Hepatocyte (in vitro differentiated cells): Measurements from ENCODE around the gene MRPL3. TPM values are rescaled to one million over a fixed set of nuclear protein-coding genes. Genes with fewer than 3 reads are reported as not detected.

Source experiments
- DNase-seq: peaks from one replicate; pipeline ENCODE4 v3.0.0-alpha.2; 2016; ENCODE audit warnings: low spot score
- H2AFZ ChIP-seq: fragments of 200-600 bp; sonication (generic); 2 replicates; pipeline ENCODE4 v1.6.0; 2016; ENCODE audit warnings: antibody characterized with exemption, mild to moderate bottlenecking
- H3K27ac ChIP-seq: fragments of 200-600 bp; sonication (generic); 2 replicates; pipeline ENCODE4 v1.5.1; 2016; ENCODE audit warnings: mild to moderate bottlenecking
- H3K27me3 ChIP-seq: fragments of 200-600 bp; sonication (generic); 2 replicates; pipeline ENCODE4 v1.6.1; 2016
- H3K36me3 ChIP-seq: fragments of 200-600 bp; sonication (generic); replicated peaks from 2 replicates; pipeline ENCODE4 v1.5.1; 2016; ENCODE audit warnings: low read depth; ENCODE audit not compliant: insufficient read depth
- H3K4me1 ChIP-seq: fragments of 200-600 bp; sonication (generic); 2 replicates; pipeline ENCODE4 v1.5.1; 2016; ENCODE audit warnings: mild to moderate bottlenecking, moderate library complexity; ENCODE audit not compliant: insufficient read depth
- H3K4me2 ChIP-seq: fragments of 200-600 bp; sonication (generic); 2 replicates; pipeline ENCODE4 v1.6.0; 2016
- H3K4me3 ChIP-seq: fragments of 200-600 bp; sonication (generic); 2 replicates; pipeline ENCODE4 v1.5.1; 2016; ENCODE audit warnings: mild to moderate bottlenecking
- H3K79me2 ChIP-seq: fragments of 200-600 bp; sonication (generic); 2 replicates; pipeline ENCODE4 v1.6.0; 2017; ENCODE audit warnings: mild to moderate bottlenecking
- H3K9me2 ChIP-seq: fragments of 200-600 bp; sonication (generic); replicated peaks from 2 replicates; pipeline ENCODE4 v1.6.0; 2017; ENCODE audit warnings: mild to moderate bottlenecking; ENCODE audit not compliant: insufficient read depth
- H3K9me3 ChIP-seq: fragments of 200-600 bp; sonication (generic); 2 replicates; pipeline ENCODE4 v1.5.1; 2016; ENCODE audit warnings: low read depth, mild to moderate bottlenecking
- H4K20me1 ChIP-seq: fragments of 200-600 bp; sonication (generic); 2 replicates; pipeline ENCODE4 v1.6.0; 2016; ENCODE audit warnings: mild to moderate bottlenecking; ENCODE audit not compliant: insufficient read depth, poor library complexity, severe bottlenecking
- EZH2 ChIP-seq: fragments of 200-600 bp; sonication (generic); IDR thresholded peaks from 2 replicates; pipeline ENCODE4 v1.6.1; 2016; ENCODE audit warnings: antibody characterized with exemption, mild to moderate bottlenecking, borderline replicate concordance
- EZH2phosphoT487 ChIP-seq: fragments of 200-600 bp; sonication (generic); IDR thresholded peaks from one replicate; pipeline ENCODE4 v1.6.1; 2018; ENCODE audit warnings: antibody characterized with exemption, mild to moderate bottlenecking, low read depth, moderate library complexity; ENCODE audit not compliant: unreplicated experiment, severe bottlenecking
- WGBS: methylation state at CpG from one replicate; pipeline ENCODE4 v1.1.6; 2016; ENCODE audit warnings: low lambda C conversion rate; ENCODE audit errors: missing lambda C conversion rate; 5-methylcytosine and 5-hydroxymethylcytosine counted together
- polyA plus RNA-seq: library from polyadenylated mRNA; unstranded; fragments of >200 nt; fragmentation: Nextera tagmentation; extraction: Ambion mirVana; gene quantifications from 2 replicates; pipeline ENCODE4 v1.2.1, GENCODE V29; 2016
- total RNA-seq: library from RNA; depleted of rRNA; stranded (reverse); fragments of >200 nt; gene quantifications from 2 replicates; pipeline ENCODE4 v1.2.3, GENCODE V29; 2014
- TF ChIP-seq, protein P1 (sequence below): fragments of 200-600 bp; sonication (generic); IDR thresholded peaks from 2 replicates; pipeline ENCODE4 v1.5.1; 2016; ENCODE audit warnings: antibody characterized with exemption, mild to moderate bottlenecking; ENCODE audit not compliant: poor library complexity

Gene MRPL3
- total RNA-seq (113 and 126 TPM in 2 replicates), polyA plus RNA-seq (82.3 and 87.8 TPM in 2 replicates)

DNA sequence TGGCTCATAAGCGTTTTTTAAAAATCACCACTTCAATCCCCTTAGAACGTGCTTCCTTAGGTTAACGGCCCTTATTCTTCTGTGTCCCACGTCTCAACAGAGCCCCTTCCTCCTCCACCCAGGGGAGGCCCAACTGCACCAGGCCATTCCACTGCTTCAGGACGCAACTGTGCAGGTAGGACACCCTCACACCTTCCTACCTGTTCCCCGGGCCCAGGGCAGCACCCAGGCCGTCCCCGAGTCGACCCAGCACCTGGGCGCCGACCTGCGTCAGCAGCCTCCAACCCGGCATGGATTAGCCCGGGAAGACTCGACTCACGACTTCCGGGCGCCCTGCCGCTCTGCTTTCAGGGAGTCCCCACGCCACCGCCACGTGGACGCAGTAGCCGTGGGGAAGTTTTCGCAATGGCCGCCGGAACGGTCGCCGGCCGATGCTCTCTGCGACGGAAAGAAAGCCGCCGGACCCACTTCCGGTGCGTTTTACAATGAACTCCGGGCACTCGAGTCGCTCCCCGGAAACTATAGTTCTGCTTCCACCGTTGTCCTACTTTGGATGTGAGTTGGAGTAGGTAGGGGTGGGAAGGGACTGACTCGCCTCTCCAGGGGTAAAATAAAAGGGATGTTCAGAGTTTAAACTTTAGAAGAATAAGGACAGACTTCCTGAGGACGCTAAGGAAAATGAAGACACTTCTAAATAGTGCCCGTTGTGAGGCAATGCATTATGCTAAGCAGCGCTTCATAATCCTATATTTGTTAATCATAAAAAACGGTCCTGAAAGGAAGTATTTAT lies at the start of gene MRPL3:
TSS of gene MRPL3 (minus strand) at position 442 of the 790 bp plus-strand sequence. CDS start at position 292, 150 bp downstream.
- Histone ChIP-seq H3K27ac (peak within 1 kb of the TSS; percentile 88), H3K4me2 (peak within 1 kb of the TSS; percentile 79), H4K20me1 (no peaks in the 10 kb centered on the region), H3K36me3 (no peaks in the 10 kb centered on the region), H2AFZ (peak within 1 kb of the TSS; percentile 95), H3K9me3 (no peaks in the 10 kb centered on the region), H3K79me2 (peaks cover 32% of the 10 kb centered on the region), H3K4me3 (peak within 1 kb of the TSS; percentile 78), H3K4me1 (peaks cover 12% of the 10 kb centered on the region), H3K27me3 (peaks cover 19% of the 10 kb centered on the region), H3K9me2 (no peaks in the 10 kb centered on the region)
- WGBS, result 5% methylated on average over 47 of the region's 47 CpGs
- TF ChIP-seq EZH2phosphoT487, result no peak
- TF ChIP-seq, protein P1, sequence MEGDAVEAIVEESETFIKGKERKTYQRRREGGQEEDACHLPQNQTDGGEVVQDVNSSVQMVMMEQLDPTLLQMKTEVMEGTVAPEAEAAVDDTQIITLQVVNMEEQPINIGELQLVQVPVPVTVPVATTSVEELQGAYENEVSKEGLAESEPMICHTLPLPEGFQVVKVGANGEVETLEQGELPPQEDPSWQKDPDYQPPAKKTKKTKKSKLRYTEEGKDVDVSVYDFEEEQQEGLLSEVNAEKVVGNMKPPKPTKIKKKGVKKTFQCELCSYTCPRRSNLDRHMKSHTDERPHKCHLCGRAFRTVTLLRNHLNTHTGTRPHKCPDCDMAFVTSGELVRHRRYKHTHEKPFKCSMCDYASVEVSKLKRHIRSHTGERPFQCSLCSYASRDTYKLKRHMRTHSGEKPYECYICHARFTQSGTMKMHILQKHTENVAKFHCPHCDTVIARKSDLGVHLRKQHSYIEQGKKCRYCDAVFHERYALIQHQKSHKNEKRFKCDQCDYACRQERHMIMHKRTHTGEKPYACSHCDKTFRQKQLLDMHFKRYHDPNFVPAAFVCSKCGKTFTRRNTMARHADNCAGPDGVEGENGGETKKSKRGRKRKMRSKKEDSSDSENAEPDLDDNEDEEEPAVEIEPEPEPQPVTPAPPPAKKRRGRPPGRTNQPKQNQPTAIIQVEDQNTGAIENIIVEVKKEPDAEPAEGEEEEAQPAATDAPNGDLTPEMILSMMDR, result no peak
- no peak for TF ChIP-seq EZH2
- DNase-seq, result peak; percentile 93

DNA sequence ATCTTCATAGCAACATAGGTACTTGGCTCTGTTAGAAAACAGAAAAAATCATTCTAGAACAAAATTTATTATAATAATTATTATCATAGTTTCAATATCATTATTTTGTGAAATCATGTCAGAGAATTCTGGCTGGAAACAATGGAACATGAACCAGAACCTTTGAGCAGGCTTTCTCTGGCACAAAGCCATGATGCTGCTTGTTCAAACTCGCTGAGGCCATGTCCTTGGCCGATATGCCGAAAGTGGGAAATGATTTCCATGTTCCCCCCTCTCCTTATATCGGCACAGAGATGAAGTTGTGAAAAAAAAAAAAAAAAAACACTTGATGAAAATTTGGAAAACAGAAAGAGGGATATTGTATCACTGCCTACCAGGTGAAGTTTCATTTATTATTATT lies 49.0 kb upstream of the MRPL3 start:
- no peaks in the 10 kb centered on the region for H3K79me2 ChIP-seq
- WGBS, result 88% methylated on average over 4 of the region's 4 CpGs
- H4K20me1 ChIP-seq, result no peaks in the 10 kb centered on the region
- no peak for DNase-seq
- no peaks in the 10 kb centered on the region for H3K9me2 ChIP-seq
- no peaks in the 10 kb centered on the region for H3K9me3 ChIP-seq
- no peaks in the 10 kb centered on the region for H3K36me3 ChIP-seq
- no peak overlapping the region for H3K27ac ChIP-seq
- no peak overlapping the region for H3K4me2 ChIP-seq
- H3K27me3 ChIP-seq, result peaks cover 8% of the 10 kb centered on the region
- TF ChIP-seq EZH2 (no peak), EZH2phosphoT487 (no peak)
- TF ChIP-seq, protein P1, result no peak
- no peak overlapping the region for H2AFZ ChIP-seq
- H3K4me1 ChIP-seq, result no peaks in the 10 kb centered on the region
- no peak overlapping the region for H3K4me3 ChIP-seq

DNA sequence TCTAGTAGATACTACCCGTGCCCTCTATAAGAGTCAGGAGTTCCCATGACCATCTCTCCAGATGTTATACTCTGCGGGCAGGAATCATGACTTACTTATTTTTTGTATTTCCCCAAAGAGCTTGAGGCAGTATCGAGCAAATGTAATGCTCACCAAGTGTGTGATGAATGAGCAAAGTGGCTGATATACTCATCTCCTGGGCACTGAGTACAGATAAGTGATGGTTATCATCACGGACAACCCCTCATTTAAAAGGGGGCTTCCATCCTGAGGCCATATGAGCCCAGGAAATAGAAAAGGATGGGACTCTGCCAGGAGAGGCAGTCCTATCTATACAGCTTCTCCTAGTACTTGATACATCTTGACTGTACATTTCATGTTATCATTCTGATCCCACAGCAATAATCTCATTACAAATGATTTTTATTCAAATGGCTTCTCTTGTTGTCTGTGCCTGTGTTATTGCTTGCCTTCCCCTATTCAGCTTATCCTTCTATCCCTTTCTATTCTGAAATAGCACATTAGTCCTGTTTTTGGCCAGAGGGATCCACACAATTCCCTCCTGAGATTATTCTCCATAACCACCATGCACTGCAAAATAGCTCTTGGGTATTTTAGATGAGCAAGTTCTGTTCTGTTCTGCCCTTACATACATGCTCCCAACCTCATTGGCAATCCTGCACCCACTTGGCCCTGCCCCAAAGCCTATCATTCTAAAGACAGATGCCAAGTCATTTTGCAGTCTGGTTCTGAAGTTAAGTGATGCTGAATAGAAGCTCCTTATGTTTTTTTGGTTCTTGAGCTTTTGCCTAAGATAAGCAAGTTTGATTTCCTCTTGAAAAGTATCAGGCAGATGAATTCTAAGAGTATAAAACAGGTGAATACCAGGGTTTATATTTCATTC lies 48.0 kb upstream of the MRPL3 start:
- Histone ChIP-seq H3K9me3 (no peaks in the 10 kb centered on the region), H3K4me2 (no peak overlapping the region), H3K79me2 (no peaks in the 10 kb centered on the region), H3K27me3 (peaks cover 8% of the 10 kb centered on the region), H3K9me2 (no peaks in the 10 kb centered on the region), H3K4me1 (no peaks in the 10 kb centered on the region), H2AFZ (no peak overlapping the region), H3K36me3 (no peaks in the 10 kb centered on the region), H4K20me1 (no peaks in the 10 kb centered on the region), H3K4me3 (no peak overlapping the region), H3K27ac (no peak overlapping the region)
- TF ChIP-seq EZH2phosphoT487 (no peak), EZH2 (no peak)
- TF ChIP-seq, protein P1, result no peak
- WGBS, result 85% methylated on average over 4 of the region's 4 CpGs
- DNase-seq, result no peak
